Amniotic epithelial cell (primary cell): ENCODE measurements around the gene ODAD4.

Experiments used
- DNase-seq: peaks from one replicate; pipeline ENCODE4 v3.0.0-alpha.2; 2010; ENCODE audit warnings: low read depth

The ODAD4 gene

GRCh38 chr17:41939693-41940090 is 9.3 kb downstream of the ODAD4 start:
- DNase-seq: no peak

GRCh38 chr17:41941168-41941567 is 10.8 kb downstream of the ODAD4 start:
- no peak for DNase-seq

GRCh38 chr17:41942626-41943373 is 12.4 kb downstream of the ODAD4 start:
- DNase-seq: no peak

- DNase-seq: no peak
These were observed 13.1 kb downstream of the ODAD4 start for GRCh38 chr17:41943492-41943891.

- DNase-seq: no peak
These were observed 14.5 kb downstream of the ODAD4 start for GRCh38 chr17:41944943-41945342.

GRCh38 chr17:41948762-41949460 is 18.5 kb downstream of the ODAD4 start:
- no peak for DNase-seq

GRCh38 chr17:41956522-41956921 is 26.1 kb downstream of the ODAD4 start:
- peak; percentile 25 for DNase-seq

GRCh38 chr17:41957031-41957868 is 26.8 kb downstream of the ODAD4 start:
- peak; percentile 76 for DNase-seq

- no peak for DNase-seq
These were observed 27.5 kb downstream of the ODAD4 start for GRCh38 chr17:41957869-41958439.

GRCh38 chr17:41959030-41959335 is 28.6 kb downstream of the ODAD4 start:
- peak; percentile 79 for DNase-seq

GRCh38 chr17:41959336-41960095 is 29.1 kb downstream of the ODAD4 start:
- peak; percentile 60 for DNase-seq

- no peak for DNase-seq
These were observed 31.7 kb downstream of the ODAD4 start for GRCh38 chr17:41962111-41962510.

- peak; percentile 37 for DNase-seq
These were observed 32.5 kb downstream of the ODAD4 start for GRCh38 chr17:41962768-41963434.

- DNase-seq: peak; percentile 27
These were observed 35.5 kb downstream of the ODAD4 start for GRCh38 chr17:41965694-41966462.

- peak; percentile 84 for DNase-seq
These were observed 36.2 kb downstream of the ODAD4 start, which contains the start of gene CNP for GRCh38 chr17:41966463-41967140. Gene CNP (plus strand): TSS chr17:41966795. CDS start chr17:41966885, 90 bp downstream.

GRCh38 chr17:41967141-41967920 is 36.9 kb downstream of the ODAD4 start:
- DNase-seq: peak; percentile 14

GRCh38 chr17:41967921-41968578 is 37.6 kb downstream of the ODAD4 start:
- no peak for DNase-seq

- no peak for DNase-seq
These were observed 38.3 kb downstream of the ODAD4 start for GRCh38 chr17:41968676-41969075.
